HL-60 (cell line): ENCODE measurements around the gene OR2H2.
A peak's percentile ranks its signal among the peaks of the same experiment; 100 is the strongest.

ENCODE experiments used
- DNase-seq, 2 experiments: peaks; one replicate each; pipeline ENCODE4 v3.0.0-alpha.2; 2010 to 2020; ENCODE audit warnings: low read depth in 1 of 2, low spot score in 1 of 2
- H3K27ac ChIP-seq: fragments of 250-450 bp; sonication (Bioruptor Pico); replicated peaks from 2 replicates; pipeline ENCODE4 v1.5.1; 2020; ENCODE audit warnings: mild to moderate bottlenecking, moderate library complexity
- H3K27me3 ChIP-seq: fragments of 250-450 bp; sonication (Bioruptor Pico); 2 replicates; pipeline ENCODE4 v1.5.1; 2021; ENCODE audit warnings: mild to moderate bottlenecking, moderate library complexity; ENCODE audit not compliant: insufficient read depth, poor library complexity, severe bottlenecking
- H3K4me3 ChIP-seq: replicated peaks from 2 replicates; pipeline ENCODE4 v1.5.1; 2011; ENCODE audit warnings: mild to moderate bottlenecking, control low read depth, low read length; ENCODE audit not compliant: insufficient read depth
- CTCF ChIP-seq: IDR thresholded peaks from one replicate; pipeline ENCODE4 v1.5.1; 2011; ENCODE audit warnings: low read length, control low read depth, inconsistent platforms; ENCODE audit not compliant: insufficient read depth
- GABPA ChIP-seq: IDR thresholded peaks from 2 replicates; pipeline ENCODE4 v1.6.1; 2012; ENCODE audit warnings: low read depth
- POLR2AphosphoS5 ChIP-seq: IDR thresholded peaks from 2 replicates; pipeline ENCODE4 v1.6.1; 2012; ENCODE audit warnings: low read depth
- REST ChIP-seq: IDR thresholded peaks from 2 replicates; pipeline ENCODE4 v1.6.1; 2012; ENCODE audit warnings: low read depth; ENCODE audit not compliant: insufficient replicate concordance
- SPI1 ChIP-seq: IDR thresholded peaks from 2 replicates; pipeline ENCODE4 v1.6.1; 2012; ENCODE audit warnings: low read depth, mild to moderate bottlenecking, borderline replicate concordance

The OR2H2 gene

GRCh38 chr6:29631860-29632731 lies 47.2 kb downstream of the OR2H2 start:
- no peak for TF ChIP-seq GABPA
- TF ChIP-seq REST, result no peak
- no peak for TF ChIP-seq CTCF
- no peak for TF ChIP-seq POLR2AphosphoS5
- TF ChIP-seq SPI1, result no peak
- Histone ChIP-seq H3K27me3 (peaks cover 57% of the 10 kb centered on the region), H3K4me3 (peak overlapping the region; percentile 28), H3K27ac (no peak overlapping the region)
- no peak for DNase-seq

- peak within 1 kb of the TSS; percentile 28 for H3K4me3 ChIP-seq
- TF ChIP-seq CTCF, result no peak
- peak; percentile 62 for TF ChIP-seq REST
- TF ChIP-seq GABPA, result no peak
- H3K27ac ChIP-seq, result no peak within 1 kb of the TSS
- H3K27me3 ChIP-seq, result peaks cover 52% of the 10 kb centered on the region
- peak in 1 of 2 experiments; percentile 14 for DNase-seq
Observed at GRCh38 chr6:29632789-29633533, 48.0 kb downstream of the OR2H2 start, which contains the start of gene GABBR1. TSS of gene GABBR1 (minus strand) at chr6:29633183. CDS start at chr6:29632385, 798 bp downstream.

- peaks cover 48% of the 10 kb centered on the region for H3K27me3 ChIP-seq
- TF ChIP-seq SPI1 (no peak), GABPA (no peak), POLR2AphosphoS5 (no peak), CTCF (no peak), REST (no peak)
- no peak for DNase-seq
- peak overlapping the region; percentile 28 for H3K4me3 ChIP-seq
- no peak overlapping the region for H3K27ac ChIP-seq
Observed at GRCh38 chr6:29633534-29633905, 48.6 kb downstream of the OR2H2 start.
